Limb (tissue), 2 donors: ENCODE measurements around the gene INAFM1.

Experiments
- DNase-seq, 2 donors: peaks; one replicate each; pipeline ENCODE4 v3.0.0-alpha.2; 2016; ENCODE audit errors: extremely low spot score in 2 of 2

INAFM1 gene

DNA sequence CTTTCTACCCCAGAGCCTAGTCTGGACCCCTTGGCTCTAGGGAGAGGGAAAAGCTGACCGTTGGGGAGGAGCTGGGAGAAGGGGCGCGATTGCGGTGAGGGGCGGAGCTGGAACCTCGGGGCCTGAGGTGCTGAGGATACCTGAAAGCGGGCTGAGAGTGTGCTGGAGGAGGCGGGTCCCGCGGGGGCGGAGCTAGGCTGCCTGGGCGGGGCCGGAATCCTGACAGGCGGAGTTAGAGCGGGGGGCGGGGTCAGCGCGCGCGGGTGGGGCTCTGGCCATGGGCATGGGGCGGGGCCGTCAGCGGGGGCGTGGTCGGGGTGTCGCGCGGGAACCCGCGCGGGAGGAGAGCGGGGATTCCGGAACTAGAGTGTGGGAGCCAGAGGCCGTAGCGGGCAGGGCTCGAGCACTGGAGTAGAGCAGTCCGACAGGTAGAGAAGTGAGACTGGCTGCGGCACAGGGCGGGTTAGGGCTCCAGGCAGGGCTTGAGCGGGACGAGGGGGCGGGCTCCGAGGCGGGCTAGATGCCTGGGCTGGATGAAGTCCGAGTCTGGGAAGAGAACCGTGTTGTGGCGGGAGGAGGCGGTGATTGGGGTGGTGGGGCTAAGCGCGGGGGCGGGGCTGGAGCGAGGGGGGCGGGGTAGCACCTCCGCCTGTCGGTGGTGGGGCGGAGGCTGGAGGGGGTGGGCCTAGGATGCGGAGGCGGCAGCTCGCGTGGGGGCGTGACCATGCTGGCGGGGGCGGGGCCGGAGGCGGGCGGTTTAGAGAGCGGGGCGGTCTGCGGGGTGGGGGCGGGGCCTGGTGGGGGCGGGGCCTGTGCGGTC is at the start of gene INAFM1:
Gene INAFM1, plus strand, starts transcription at position 815 of the 820 bp plus-strand sequence. CDS start 35 bp downstream, outside the sequence.
- DNase-seq = peak; percentile 92 to 100

DNA sequence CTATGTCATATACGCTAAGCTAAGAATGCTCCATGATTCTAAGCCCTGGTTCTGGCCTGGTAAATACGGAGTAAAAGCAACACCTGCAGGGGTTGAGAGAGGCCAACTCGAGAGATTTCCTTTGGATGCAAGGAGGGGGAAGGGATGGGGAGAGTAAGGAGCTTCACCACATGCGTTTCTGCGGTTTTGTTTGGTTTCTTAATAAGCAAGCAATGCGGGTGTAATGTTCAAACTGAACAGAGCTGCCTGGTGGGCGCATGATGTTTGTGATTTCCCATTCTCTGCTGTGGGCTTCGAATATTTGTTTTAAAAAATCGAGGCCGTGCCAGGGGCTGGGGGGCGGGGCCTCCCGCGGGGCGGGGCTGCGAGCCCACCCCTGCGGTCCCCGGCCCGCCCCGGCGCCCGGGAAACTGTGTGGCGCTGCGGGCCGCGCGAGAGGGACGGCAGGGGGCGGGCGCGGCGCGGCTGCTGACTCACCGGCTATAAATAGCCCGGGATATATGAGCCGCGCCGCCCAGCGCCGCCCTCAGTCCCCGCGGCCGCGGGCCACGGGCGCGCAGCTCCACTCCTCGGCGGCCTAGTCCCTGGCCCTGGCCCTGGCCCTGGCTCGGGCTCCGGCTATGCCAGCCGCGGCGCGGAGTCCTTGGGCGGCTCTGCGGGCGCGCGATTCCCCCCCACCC is 48.8 kb upstream of the INAFM1 start:
- peak; percentile 91 to 94 for DNase-seq

DNA sequence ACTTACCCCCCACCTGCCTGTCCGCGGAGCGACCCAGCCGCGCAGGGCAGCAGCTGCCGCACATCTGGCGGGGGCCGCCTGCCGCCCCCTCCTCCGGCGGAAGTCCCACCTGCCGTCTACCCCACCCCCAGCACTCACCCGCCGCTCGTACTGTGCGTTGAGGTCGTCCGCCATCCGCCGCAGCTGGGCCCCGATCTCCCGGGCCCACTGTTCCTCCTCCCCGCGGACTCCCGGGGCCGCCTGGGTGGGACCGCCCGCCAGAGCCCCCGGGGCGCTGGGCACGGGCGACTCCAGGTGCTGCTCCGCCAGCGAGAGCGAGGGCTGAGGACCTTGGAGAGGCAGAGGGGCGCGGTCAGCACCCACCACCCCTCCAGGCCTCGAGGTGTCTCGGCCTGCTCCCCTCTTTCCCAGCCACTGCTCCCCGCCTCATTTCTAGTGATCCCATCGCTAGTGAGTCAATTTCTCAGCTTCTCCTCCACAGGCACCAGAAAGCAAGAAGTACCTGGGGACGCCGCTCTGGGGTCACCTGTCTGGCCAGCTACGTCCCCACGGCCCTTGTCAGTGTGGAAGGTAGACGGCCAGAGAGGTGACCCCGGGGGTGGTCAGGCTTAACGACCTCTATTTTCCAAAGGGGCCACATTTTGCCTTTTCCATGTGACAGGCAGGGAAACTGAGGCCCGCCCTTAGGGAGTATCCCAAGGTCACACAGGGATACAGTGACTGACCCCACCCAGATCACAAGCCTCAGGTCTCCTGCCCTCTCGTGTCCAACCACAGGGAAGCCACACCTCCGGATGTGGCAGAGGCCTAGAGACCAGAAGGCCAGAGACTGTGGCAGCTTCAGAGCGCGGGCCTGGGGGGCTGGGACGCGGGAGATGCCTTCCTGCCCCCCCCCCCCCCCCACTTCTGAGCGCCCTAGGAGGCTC is 48.0 kb upstream of the INAFM1 start:
- peak in 1 of 2 donors; percentile 63 for DNase-seq

DNA sequence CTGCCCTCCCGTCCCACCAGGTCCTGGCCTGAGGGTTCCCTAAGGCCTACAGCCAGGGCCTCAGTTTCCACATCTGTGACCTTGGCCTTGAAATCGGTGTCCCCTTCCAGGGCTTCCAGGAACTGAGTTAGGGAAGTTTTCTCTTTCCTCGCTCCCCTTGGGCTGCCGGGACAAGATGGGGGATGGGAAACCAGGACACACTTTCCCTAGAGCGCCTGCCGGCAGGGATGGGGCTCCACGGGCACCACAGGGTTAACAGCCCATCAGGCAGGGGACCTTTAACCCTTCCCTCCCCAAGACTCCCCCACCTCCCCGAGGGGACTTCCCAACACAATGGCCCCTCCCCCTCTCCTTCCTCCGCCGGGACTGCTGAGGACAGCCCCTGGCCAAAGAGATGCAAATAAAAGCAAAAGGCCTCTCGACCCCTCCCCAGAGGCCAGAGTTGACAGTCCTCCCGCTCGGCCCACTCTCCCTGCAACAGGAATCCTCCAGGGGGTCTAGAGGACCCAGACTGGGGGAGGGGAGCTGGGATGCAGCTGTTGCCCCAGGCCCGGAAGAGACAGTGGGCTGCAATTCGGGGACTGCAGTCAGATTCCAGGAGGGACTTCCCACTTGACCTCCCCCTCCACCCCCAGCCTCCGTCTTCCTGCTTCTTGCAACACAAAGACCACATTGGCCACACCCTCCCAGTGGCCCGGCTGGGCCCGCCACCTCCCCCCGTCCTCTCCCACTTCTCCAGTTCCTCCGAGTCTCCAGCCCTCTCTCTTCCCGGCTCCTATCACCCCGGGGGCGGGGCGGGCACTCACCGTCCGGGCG is 47.1 kb upstream of the INAFM1 start:
- DNase-seq = peak in 1 of 2 donors; percentile 79

DNA sequence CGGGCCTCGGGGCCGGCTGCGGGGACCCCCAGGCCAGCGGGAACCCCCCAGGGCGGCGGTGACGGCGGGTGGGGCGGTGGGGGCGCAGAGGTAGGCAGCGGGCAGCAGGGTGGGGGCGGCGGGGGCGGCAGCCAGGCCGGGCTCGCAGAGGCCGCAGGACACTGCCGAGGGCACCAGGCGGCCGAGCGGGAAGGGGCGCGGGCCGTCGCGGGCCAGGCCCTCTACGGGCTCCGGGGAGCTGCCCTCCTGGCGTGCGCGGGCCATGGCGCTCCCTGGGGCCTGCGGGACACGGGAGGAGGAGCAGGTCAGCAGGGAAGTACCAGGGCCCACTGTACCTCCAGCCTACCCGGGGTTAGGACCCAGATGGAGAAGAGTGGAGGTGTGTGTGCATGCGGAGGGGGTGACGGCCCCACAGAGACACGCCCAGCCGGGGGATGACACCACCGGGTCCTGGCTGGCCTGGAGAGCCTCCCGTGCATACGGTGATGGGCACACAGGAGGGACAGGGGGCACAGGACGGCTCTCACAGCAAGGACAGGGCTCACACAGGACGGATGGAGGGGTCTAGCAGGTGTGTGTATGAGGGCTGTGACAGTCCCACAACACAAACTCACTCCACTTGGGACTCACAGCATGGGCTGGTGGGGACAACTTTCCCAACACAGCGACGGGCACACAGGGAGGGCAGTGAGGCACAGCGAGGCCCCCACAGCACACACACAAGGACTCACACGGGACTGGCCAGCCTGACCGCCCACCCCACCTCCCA is 46.3 kb upstream of the INAFM1 start:
- peak in 1 of 2 donors; percentile 46 for DNase-seq

DNA sequence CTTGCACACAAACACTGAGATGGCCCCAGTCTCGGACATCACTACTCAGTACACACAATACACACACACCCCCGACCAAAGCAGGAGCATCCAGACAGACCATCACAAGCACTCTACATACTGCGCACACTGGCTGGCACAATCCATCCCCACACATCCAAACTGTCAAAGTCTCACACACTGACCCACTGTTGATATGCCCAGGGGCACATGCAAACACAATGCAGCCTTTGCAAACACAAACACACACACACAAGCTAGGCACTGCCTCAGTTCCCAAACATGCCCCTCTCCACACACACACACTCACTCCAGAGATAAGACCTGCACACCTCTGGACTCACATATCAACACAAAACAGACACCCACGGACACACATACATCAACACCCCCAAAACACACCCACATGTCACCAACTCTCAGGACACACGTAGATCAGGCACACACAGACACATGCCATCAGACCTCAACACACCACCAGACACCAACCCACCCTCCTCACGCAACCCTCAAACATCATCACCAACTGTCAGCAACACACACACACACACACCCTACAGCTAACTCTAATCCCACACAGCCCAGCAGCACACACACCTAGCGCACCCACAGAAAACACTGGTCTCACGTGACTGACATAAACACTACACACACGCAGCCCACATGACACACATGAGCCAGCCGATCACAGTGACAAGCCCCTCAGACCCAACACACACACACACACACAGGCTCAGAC is 45.6 kb upstream of the INAFM1 start:
- DNase-seq = no peak

DNA sequence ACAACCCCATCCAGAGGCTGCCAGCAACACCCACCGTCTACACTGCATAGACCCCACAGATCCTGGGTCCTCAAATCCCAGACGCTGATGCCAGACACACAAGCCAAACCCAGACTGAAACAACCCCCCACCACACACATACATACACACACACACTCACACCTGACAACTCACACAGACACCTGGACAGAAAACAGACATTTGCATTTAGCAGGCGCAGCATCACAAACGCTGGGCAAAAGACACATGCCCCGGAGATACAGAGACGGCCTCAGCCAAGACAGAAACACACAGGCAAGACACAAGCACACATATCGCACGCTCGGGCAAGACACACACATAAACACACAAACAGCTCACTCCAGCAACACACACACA is 45.0 kb upstream of the INAFM1 start:
- peak in 1 of 2 donors; percentile 51 for DNase-seq

DNA sequence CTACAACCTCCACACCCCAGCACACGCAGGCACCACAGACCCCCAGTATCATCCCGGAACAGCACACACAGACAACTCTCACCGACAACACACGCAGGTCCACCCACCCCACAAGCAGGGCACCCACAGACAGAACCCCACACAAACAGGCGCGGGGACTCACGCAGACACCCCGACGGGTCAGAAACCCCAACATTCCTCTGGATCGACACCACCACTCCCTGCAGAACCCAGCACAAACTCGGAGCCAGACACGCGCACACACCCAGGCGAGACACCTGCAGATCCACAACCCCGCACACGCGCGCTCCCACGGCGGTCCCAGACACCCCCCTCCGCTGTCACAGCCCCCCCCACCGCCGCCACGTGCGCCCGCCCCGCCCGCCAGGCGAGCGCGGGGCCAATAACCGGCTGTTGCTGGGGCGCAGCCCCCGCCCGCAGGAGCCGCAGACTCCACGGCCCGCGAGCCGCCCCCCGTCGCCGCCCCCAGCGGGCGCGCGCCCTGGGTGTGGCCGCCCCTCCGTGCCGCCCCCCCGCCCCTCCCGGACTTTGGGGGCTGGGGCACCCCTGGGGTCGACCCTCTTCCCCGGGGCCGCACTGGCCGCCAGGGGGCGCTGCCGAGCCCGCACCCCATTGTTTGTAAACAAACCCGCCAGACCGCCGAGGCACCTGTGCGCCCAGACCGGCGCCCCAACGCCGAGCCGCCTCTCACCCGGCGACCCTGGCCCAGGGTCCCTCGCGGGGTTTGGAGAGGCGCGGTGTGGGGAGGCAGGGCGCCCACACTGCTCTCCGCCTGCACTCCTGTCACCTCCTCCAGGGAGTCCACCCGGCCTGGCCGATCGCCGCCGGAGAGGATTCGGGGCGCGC is 44.4 kb upstream of the INAFM1 start:
- DNase-seq = peak in 1 of 2 donors; percentile 83

DNA sequence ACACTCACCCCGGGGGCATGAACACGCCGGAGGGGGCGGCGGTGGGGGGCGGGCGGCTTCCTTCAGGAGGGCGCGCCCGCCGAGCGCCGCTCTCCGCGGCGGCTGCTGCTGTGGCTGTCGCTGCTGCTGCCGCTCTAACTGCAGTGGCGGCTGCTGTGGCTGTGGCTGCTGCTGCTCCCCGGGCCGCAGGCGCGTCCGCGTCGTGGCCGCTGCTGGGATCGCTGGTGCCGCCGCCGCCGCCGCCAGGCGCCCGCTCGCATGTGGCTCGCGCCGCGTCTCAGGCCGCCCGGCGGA is 43.8 kb upstream of the INAFM1 start, which contains the start of gene BBC3:
Gene BBC3, minus strand, starts transcription at position 279 of the 294 bp plus-strand sequence. CDS start 2,768 bp downstream, outside the sequence.
- no peak for DNase-seq

DNA sequence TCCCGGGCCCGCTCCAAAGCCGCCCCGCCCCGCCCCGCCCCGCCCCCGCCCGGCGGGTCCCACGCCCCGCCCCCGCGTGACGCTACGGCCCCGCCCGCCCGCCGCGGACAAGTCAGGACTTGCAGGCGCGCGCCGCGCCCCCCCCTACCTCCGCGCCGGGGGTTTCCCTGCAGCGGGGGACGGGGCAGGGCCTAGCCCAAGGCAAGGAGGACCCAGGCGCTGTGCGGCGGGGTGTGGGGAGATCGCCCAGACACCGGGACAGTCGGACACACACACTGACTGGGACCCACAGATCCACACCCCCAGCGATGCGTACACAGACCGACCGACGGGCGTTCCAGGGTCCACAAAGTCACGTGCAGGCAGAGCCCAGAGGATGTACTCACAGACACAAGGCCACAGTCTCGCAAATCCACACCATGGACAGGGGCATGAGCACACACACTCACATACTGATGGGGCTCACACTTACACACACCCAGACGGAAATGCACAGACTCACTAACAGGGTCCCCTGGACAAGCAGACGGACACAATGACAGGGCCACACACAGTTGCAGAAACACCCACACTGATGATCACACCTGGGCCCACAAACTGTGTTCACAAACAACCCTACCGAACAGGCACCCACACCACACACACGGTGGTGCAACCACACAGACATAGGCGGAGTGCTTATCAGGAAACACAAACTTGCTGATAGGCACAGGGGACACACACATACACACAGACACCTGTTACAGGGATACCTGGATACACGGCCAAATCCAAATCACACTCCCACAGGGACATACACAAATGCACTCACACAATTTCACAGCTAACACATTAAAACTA is 43.2 kb upstream of the INAFM1 start:
- DNase-seq = peak; percentile 61 to 90

DNA sequence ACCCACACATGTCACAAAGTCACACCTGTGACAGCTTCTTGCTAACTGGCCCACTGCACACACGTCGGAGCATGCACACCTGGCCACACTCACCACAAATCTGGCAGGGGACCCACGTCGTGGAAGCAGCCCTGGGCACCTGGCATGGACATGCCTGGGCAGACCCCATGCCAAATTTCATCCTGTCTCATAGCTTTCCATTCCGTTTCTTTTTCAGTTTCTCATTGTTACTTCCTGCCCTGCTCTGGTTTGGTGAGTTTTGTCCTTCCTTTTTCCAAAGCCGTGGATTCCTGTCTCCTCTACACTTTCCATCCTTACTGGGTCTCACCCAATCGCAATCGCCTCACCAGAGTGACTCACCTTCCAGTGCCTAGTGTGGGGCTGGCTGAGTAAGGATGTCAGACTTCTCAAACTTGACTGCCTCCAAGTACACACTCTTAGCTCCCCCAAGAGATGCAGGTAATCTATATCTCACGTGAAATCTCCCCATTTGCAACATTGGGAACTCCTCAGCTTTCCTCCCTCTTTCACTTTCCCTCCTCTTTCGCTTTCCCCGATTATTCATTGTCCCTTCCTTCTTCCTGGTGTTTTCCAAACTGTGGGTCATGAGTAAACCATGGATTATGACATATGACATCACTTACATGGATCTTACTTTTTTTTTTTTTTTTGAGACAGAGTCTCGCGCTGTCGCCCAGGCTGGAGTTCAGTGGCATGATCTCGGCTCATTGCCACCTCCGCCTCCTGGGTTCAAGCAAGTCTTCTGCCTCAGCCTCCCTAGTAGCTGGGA is 42.1 kb upstream of the INAFM1 start:
- no peak for DNase-seq

DNA sequence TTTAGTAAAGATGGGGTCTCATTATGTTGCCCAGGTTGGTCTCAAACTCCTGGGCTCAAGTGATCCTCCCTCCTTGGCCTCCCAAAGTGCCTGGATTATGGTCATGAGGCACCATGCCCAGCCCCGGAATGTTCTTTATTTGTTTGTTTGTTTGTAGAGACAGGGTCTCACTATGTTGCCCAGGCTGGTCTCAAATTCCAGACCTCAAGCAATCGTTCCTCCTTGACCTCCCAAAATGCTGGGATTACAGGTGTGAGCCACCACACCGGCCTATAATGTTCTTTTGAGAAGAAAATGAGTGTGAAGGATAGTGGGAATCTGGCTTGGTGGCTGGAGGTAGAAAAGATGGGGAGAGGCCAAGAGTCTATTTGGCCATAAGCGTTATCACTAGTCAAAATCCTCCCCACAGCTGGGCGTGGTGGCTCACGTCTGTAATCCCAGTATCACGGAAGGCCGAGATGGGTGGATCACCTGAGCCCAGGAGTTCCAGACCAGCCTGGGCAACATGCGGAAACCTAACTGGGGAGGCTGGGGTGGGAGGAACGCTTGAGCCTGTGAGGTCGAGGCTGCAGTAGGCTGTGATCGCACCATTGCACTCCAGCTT is 38.5 kb upstream of the INAFM1 start:
- no peak for DNase-seq

DNA sequence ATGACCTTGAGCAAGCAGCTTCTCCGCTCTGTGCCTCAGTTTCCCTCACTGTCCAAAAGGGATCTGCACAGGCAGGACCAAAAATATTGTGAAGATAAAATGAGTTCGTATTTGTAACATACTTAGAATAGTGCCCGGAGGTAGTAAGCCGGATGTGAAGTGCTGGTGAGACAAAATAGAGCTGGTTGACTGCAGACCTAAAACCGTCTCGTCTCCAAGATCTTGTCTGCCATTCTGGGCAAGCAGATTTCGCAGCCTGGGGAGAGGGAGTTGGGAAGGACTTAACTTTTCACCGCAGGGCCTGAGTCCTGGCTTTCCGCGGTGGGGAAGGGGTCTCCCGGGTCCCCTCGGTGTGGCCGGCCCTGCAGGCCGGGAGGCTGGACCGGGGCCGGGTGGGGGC is 35.5 kb upstream of the INAFM1 start:
- peak in 1 of 2 donors; percentile 48 for DNase-seq

DNA sequence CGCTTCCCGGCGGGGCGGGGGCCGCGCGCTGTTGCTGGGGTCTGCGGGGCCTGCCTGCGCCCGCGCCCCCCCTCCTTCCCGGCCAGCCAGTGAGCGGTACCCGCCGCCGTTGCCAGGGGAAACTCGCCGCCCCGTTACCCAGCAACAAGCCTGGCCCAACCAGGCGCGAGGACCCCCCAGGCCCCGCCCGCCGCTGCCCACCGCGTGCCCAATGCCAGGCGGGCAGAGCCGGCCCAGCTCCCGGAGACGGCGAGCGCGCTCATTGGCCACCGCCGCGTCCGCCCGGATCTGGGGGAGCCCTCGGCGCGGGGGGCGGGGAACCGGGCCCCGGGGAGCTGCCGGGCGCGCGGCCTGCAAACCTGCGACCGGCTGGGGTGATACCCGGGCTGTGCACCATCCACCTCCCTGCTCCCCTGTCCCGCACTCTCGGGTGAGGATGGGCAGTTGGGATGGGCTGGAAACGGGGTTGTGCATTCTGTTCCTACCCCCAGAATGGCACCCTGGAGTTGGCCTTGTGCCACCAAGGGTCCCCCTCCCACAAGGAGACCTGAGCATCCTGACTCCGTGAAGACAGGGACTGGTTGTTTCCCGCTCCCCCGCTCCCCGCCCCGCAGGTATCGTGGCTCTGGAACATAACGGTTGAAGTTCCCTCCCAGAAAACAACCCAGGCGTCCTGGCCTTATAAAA is 34.9 kb upstream of the INAFM1 start:
- peak in 1 of 2 donors; percentile 90 for DNase-seq

DNA sequence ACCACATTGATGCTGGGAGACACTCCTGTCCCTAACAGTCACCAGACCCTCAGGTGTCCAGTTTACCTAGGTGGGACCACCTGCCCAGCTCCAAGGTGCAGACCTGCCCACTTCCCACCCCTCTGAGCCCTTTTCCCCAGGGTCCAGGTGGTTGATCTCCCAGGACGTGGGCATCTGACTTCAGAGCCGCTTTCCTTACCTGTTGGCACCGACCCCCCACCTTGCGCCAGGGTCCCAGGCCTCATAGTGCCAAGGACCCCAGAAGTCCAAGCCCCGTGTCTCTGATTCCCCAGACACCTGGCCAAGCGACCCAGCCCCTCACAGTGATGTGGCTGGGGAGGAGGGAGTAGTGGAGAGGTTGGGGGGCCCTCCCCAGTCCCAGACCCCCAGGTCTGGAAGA is 34.1 kb upstream of the INAFM1 start:
- no peak for DNase-seq
